Thyroid gland (tissue), 4 donors: ENCODE results near the gene HOXC9. TPM values are rescaled to one million over a fixed set of nuclear protein-coding genes. Genes with fewer than 3 reads are reported as not detected.

Experiments used
- DNase-seq, 2 donors: peaks; one replicate each; pipeline ENCODE4 v3.0.0-alpha.2; 2019
- H3K27ac ChIP-seq, 3 donors: fragments of 200-600 bp; sonication (generic); 1 replicate in 2 of 3; 2 replicates in 1 of 3; pipeline ENCODE4 v1.5.1; 2016 to 2019; ENCODE audit warnings: mild to moderate bottlenecking in 1 of 3, moderate library complexity in 1 of 3
- H3K27me3 ChIP-seq: fragments of 200-600 bp; sonication (generic); one replicate; pipeline ENCODE4 v1.5.1; 2019
- H3K36me3 ChIP-seq, 2 donors: fragments of 200-600 bp; sonication (generic); one replicate each; pipeline ENCODE4 v1.5.1; 2016 to 2019
- H3K4me1 ChIP-seq, 2 donors: fragments of 200-600 bp; sonication (generic); one replicate each; pipeline ENCODE4 v1.5.1; 2017 to 2019
- H3K4me3 ChIP-seq, 3 donors: fragments of 200-600 bp; sonication (generic); replicated peaks in 1 of 3; 1 replicate in 2 of 3; 2 replicates in 1 of 3; pipeline ENCODE4 v1.5.1; 2016; ENCODE audit warnings: mild to moderate bottlenecking in 1 of 3
- H3K9me3 ChIP-seq: fragments of 200-600 bp; sonication (generic); one replicate; pipeline ENCODE4 v1.5.1; 2017
- CTCF ChIP-seq, 6 experiments: fragments of 200-600 bp in 3 of 6; fragments of 450-650 bp in 3 of 6; sonication (generic) in 3 of 6; IDR thresholded peaks; one replicate each; pipeline ENCODE4 v1.5.1; 2016 to 2019; ENCODE audit warnings: antibody characterized with exemption in 6 of 6, mild to moderate bottlenecking in 2 of 6, inconsistent platforms in 1 of 6, moderate library complexity in 1 of 6
- POLR2A ChIP-seq, 2 donors: fragments of 450-650 bp; IDR thresholded peaks; one replicate each; pipeline ENCODE4 v1.6.1; 2017; ENCODE audit warnings: antibody characterized with exemption in 2 of 2, mild to moderate bottlenecking in 2 of 2, moderate library complexity in 1 of 2
- WGBS, 2 donors: methylation state at CpG; one replicate each; pipeline ENCODE4 v1.1.5; 2017; 5-methylcytosine and 5-hydroxymethylcytosine counted together
- intact Hi-C: fragments of 100-400 bp; cut with DNase I; formaldehyde crosslinking; loops from one replicate; pipeline ENCODE4 v1.15.1; 2023
- total RNA-seq, 4 donors: library from RNA; depleted of rRNA; stranded (reverse); fragments of >200 nt; gene quantifications; one replicate each; pipeline ENCODE4 v1.2.3, GENCODE V29; 2016

Gene HOXC9
- total RNA-seq, 4 donors from 2014 or later = 0.22 to 0.27 TPM; not detected in 2

- Histone ChIP-seq H3K4me3 (no peak overlapping the region), H3K27me3 (peaks cover 84% of the 10 kb centered on the region), H3K36me3 (no peaks in the 10 kb centered on the region), H3K9me3 (no peaks in the 10 kb centered on the region), H3K4me1 (peaks cover 9 to 26% of the 10 kb centered on the region in 2 donors), H3K27ac (no peak overlapping the region)
- intact Hi-C loops = no loop called here
- DNase-seq = no peak
- TF ChIP-seq CTCF (IDR thresholded peaks at IDR 0.05) = no peak
- no peak for TF ChIP-seq POLR2A (IDR thresholded peaks at IDR 0.05)
- WGBS, 2 donors = 4 to 5% methylated on average over 31 to 50 of the region's 71 CpGs
Observed at GRCh38 chr12:53973236-53974042, 26.5 kb upstream of the HOXC9 start.

GRCh38 chr12:53974084-53975063, 25.6 kb upstream of the HOXC9 start, which contains the start of gene HOTAIR:
Gene HOTAIR, minus strand, starts transcription at chr12:53974954.
- peaks cover 9 to 26% of the 10 kb centered on the region in 2 donors for H3K4me1 ChIP-seq
- no peaks in the 10 kb centered on the region for H3K36me3 ChIP-seq
- intact Hi-C loops = no loop called here
- TF ChIP-seq CTCF (IDR thresholded peaks at IDR 0.05) = no peak
- TF ChIP-seq POLR2A (IDR thresholded peaks at IDR 0.05) = no peak
- no peak within 1 kb of the TSS for H3K27ac ChIP-seq
- DNase-seq = no peak
- H3K4me3 ChIP-seq = no peak within 1 kb of the TSS
- WGBS, 2 donors = 3% methylated on average over 38 to 43 of the region's 63 CpGs
- no peaks in the 10 kb centered on the region for H3K9me3 ChIP-seq
- H3K27me3 ChIP-seq = peaks cover 86% of the 10 kb centered on the region

- no peaks in the 10 kb centered on the region for H3K36me3 ChIP-seq
- intact Hi-C loops = no loop called here
- H3K4me3 ChIP-seq = no peak overlapping the region
- no peaks in the 10 kb centered on the region for H3K9me3 ChIP-seq
- no peak overlapping the region for H3K27ac ChIP-seq
- peaks cover 9 to 26% of the 10 kb centered on the region in 2 donors for H3K4me1 ChIP-seq
- peaks cover 86% of the 10 kb centered on the region for H3K27me3 ChIP-seq
- DNase-seq = no peak
- 4 to 6% methylated on average over 13 to 23 of the region's 25 CpGs for WGBS, 2 donors
- no peak for TF ChIP-seq CTCF (IDR thresholded peaks at IDR 0.05)
- no peak for TF ChIP-seq POLR2A (IDR thresholded peaks at IDR 0.05)
Observed at GRCh38 chr12:53975064-53975471, 24.9 kb upstream of the HOXC9 start.

GRCh38 chr12:53975479-53976152, 24.3 kb upstream of the HOXC9 start:
- Histone ChIP-seq H3K4me1 (peaks cover 9 to 26% of the 10 kb centered on the region in 2 donors), H3K9me3 (no peaks in the 10 kb centered on the region), H3K36me3 (no peaks in the 10 kb centered on the region), H3K27me3 (peaks cover 88% of the 10 kb centered on the region), H3K4me3 (no peak overlapping the region), H3K27ac (no peak overlapping the region)
- WGBS, 2 donors = 9 to 10% methylated on average over 30 to 31 of the region's 31 CpGs
- intact Hi-C loops = no loop called here
- no peak for DNase-seq
- TF ChIP-seq POLR2A (IDR thresholded peaks at IDR 0.05) (no peak), CTCF (IDR thresholded peaks at IDR 0.05) (no peak)
